K562 (cell line): ENCODE results near the gene IFTAP. TPM values are rescaled to one million over a fixed set of nuclear protein-coding genes. Genes with fewer than 3 reads are reported as not detected.
A peak's percentile ranks its signal among the peaks of the same experiment; 100 is the strongest.

ENCODE experiments used
- ATAC-seq: fragments of 200-7000 bp; cut with Tn5 transposase; 3 replicates; pipeline ENCODE4 v1.9.1; 2020; ENCODE audit warnings: moderate library complexity
- BruUV-seq: library from RNA; stranded (reverse); fragments of 400-500 nt; replicated peaks from 2 replicates; lab custom pipeline; 2021; lab: Mats Ljungman, UMichigan
- CTCF ChIA-PET: fragments of 300-600 bp; formaldehyde crosslinking; extraction: SDS; loops from one replicate; lab custom pipeline; 2021; ENCODE audit warnings: low intra/inter-chr PET ratio; lab: Yijun Ruan, JAX
- POLR2A ChIA-PET: fragments of 300-600, 350-650 bp; sonication (Branson Sonifier 250); formaldehyde crosslinking; extraction: SDS; loops from one replicate; lab custom pipeline; 2021; ENCODE audit warnings: antibody characterized with exemption, inconsistent platforms; lab: Yijun Ruan, JAX
- DNase-seq, 4 experiments: peaks; one replicate each; pipeline versions ENCODE4 v3.0.0 to v3.0.0-alpha.2; 2011 to 2018; ENCODE audit warnings: low spot score in 3 of 4, mixed read lengths in 3 of 4; ENCODE audit errors: extremely low read depth in 1 of 4
- FAIRE-seq: peaks from 2 replicates; lab custom pipeline; 2011; peaks lifted over from hg19 to GRCh38; lab: Jason Lieb, UNC
- H2AFZ ChIP-seq: 2 replicates; pipeline ENCODE4 v1.6.0; 2011; ENCODE audit warnings: low read depth, low read length, control low read depth, inconsistent platforms
- H3K27ac ChIP-seq: fragments of 200-600 bp; 3 replicates; pipeline ENCODE4 v1.8.0; 2011; ENCODE audit warnings: low read depth, mild to moderate bottlenecking, control low read depth, inconsistent platforms, low read length, moderate library complexity, mixed read lengths; ENCODE audit errors: extremely low read depth
- H3K27me3 ChIP-seq, 2 experiments: fragments of 300-600 bp in 1 of 2; 2 replicates in 1 of 2; 3 replicates in 1 of 2; pipeline versions ENCODE4 v1.6.0 to v1.8.0; 2011; ENCODE audit warnings: inconsistent platforms in 2 of 2, low read length in 2 of 2, mild to moderate bottlenecking in 1 of 2, mixed read lengths in 1 of 2, moderate library complexity in 1 of 2; ENCODE audit not compliant: control insufficient read depth in 2 of 2, insufficient read depth in 2 of 2
- H3K36me3 ChIP-seq: fragments of 300-600 bp; 3 replicates; pipeline ENCODE4 v1.8.0; 2011; ENCODE audit warnings: mild to moderate bottlenecking, low read length, inconsistent platforms; ENCODE audit not compliant: control insufficient read depth, insufficient read depth
- H3K4me1 ChIP-seq, 2 experiments: fragments of 200-600 bp in 1 of 2; replicated peaks in 1 of 2; 2 replicates in 1 of 2; 3 replicates in 1 of 2; pipeline versions ENCODE4 v1.5.1 to v1.8.0; 2011; ENCODE audit warnings: inconsistent platforms in 2 of 2, low read length in 2 of 2, mild to moderate bottlenecking in 1 of 2, mixed read lengths in 1 of 2, moderate library complexity in 1 of 2; ENCODE audit not compliant: control insufficient read depth in 2 of 2, insufficient read depth in 2 of 2
- H3K4me2 ChIP-seq: 2 replicates; pipeline ENCODE4 v1.6.1; 2011; ENCODE audit warnings: low read length, control low read depth, inconsistent platforms, mixed read lengths; ENCODE audit not compliant: insufficient read depth
- H3K4me3 ChIP-seq: fragments of 200-600 bp; sonication (generic), shearing (Covaris generic); 2 replicates; pipeline ENCODE4 v1.5.1; 2016; ENCODE audit warnings: control low read depth, inconsistent platforms
- H3K79me2 ChIP-seq: fragments of 200-600 bp; 3 replicates; pipeline ENCODE4 v1.8.0; 2011; ENCODE audit warnings: low read length, inconsistent platforms; ENCODE audit not compliant: control insufficient read depth, insufficient read depth
- H3K9ac ChIP-seq, 2 experiments: 2 replicates each; pipeline versions ENCODE4 v1.6.0 to v1.6.1; 2011; ENCODE audit warnings: low read depth in 2 of 2, low read length in 2 of 2, control low read depth in 1 of 2, inconsistent platforms in 1 of 2, mild to moderate bottlenecking in 1 of 2, mixed read lengths in 1 of 2; ENCODE audit not compliant: insufficient read depth in 1 of 2
- H3K9me1 ChIP-seq: one replicate; pipeline ENCODE4 v1.6.0; 2011; ENCODE audit warnings: inconsistent platforms, mild to moderate bottlenecking, low read length, moderate library complexity; ENCODE audit not compliant: control insufficient read depth, insufficient read depth
- H3K9me3 ChIP-seq: replicated peaks from 2 replicates; pipeline ENCODE4 v1.5.1; 2011; ENCODE audit warnings: low read depth, low read length, inconsistent platforms; ENCODE audit not compliant: control insufficient read depth, insufficient read depth
- H4K20me1 ChIP-seq: replicated peaks from 2 replicates; pipeline ENCODE4 v1.6.1; 2011; ENCODE audit warnings: low read length, inconsistent platforms, mixed read lengths; ENCODE audit not compliant: control insufficient read depth, insufficient read depth
- CAMTA2 ChIP-seq: fragments of 250-450 bp; sonication (Bioruptor Pico); conservative IDR thresholded peaks from 2 replicates; pipeline ENCODE4 v1.5.1; 2022
- CEBPG ChIP-seq, 3 experiments: fragments of 200-800 bp in 1 of 3; sonication (Bioruptor generic) in 1 of 3; sonication (generic) in 1 of 3; formaldehyde crosslinking in 1 of 3; IDR thresholded peaks in 2 of 3; conservative IDR thresholded peaks in 1 of 3; 2 replicates each; pipeline versions ENCODE4 v1.6.1 to v1.8.0; 2016 to 2022; ENCODE audit warnings: missing compliant biosample characterization in 2 of 3, missing genetic modification characterization in 2 of 3, mild to moderate bottlenecking in 1 of 3, missing genetic modification reagents in 1 of 3
- CSDE1 ChIP-seq, 2 experiments: fragments of 450-650 bp; IDR thresholded peaks; 2 replicates each; pipeline ENCODE4 v1.6.1; 2016; ENCODE audit warnings: mild to moderate bottlenecking in 1 of 2
- CTCF ChIP-seq, 3 experiments: IDR thresholded peaks in 2 of 3; conservative IDR thresholded peaks in 1 of 3; 2 replicates each; pipeline ENCODE4 v1.5.1; 2011 to 2012; ENCODE audit warnings: low read length in 3 of 3, mild to moderate bottlenecking in 3 of 3, control low read depth in 2 of 3, improper control_type of control experiment in 1 of 3, inconsistent platforms in 1 of 3, low read depth in 1 of 3, mixed read lengths in 1 of 3, moderate library complexity in 1 of 3; ENCODE audit not compliant: insufficient read depth in 2 of 3
- RCOR1 ChIP-seq, 2 experiments: IDR thresholded peaks; 2 replicates each; pipeline ENCODE4 v1.6.1; 2012; ENCODE audit warnings: low read depth in 2 of 2, low read length in 2 of 2, borderline replicate concordance in 1 of 2, improper control_type of control experiment in 1 of 2
- REST ChIP-seq, 2 experiments: fragments of 450-650 bp; formaldehyde crosslinking in 1 of 2; IDR thresholded peaks; 2 replicates each; pipeline versions ENCODE4 v1.4.0 to v1.6.1; 2014 to 2020; ENCODE audit warnings: mild to moderate bottlenecking in 2 of 2, borderline replicate concordance in 1 of 2, low read depth in 1 of 2
- SMC3 ChIP-seq: conservative IDR thresholded peaks from 2 replicates; pipeline ENCODE4 v1.6.1; 2011; ENCODE audit warnings: low read depth, low read length, improper control_type of control experiment; ENCODE audit not compliant: insufficient read depth
- WGBS: fragments of 100-300 bp; shearing (Covaris generic); methylation state at CpG from one replicate; pipeline ENCODE4 v1.1.6; 2016; ENCODE audit warnings: low coverage, mixed read lengths; ENCODE audit not compliant: insufficient coverage; ENCODE audit errors: missing lambda C conversion rate; 5-methylcytosine and 5-hydroxymethylcytosine counted together
- in situ Hi-C: fragments of 300-500 bp; cut with MboI; formaldehyde crosslinking; loops from 4 replicates; pipeline ENCODE4 v1.15.0; 2018; ENCODE audit warnings: inconsistent platforms, mixed read lengths
- intact Hi-C: fragments of 100-400 bp; cut with micrococcal nuclease; formaldehyde crosslinking; loops from 2 replicates; pipeline ENCODE4 v1.14.2; 2022
- polyA plus RNA-seq, 8 experiments: library from polyadenylated mRNA; depleted of rRNA in 4 of 8; stranded (reverse) in 5 of 8; unstranded in 3 of 8; fragments of >200 nt; fragmentation: Nextera tagmentation in 2 of 8; fragmentation: Illumina TruSeq in 1 of 8; extraction: Ambion mirVana in 2 of 8; extraction: Trizol in 1 of 8; gene quantifications; 2 replicates each; pipeline versions ENCODE4 v1.2.1 to v1.2.3, GENCODE V29; 2011 to 2014; ENCODE audit warnings: inconsistent platforms in 1 of 8, missing spikeins in 1 of 8
- total RNA-seq, 7 experiments: library from RNA; depleted of rRNA in 6 of 7; stranded (reverse); fragments of >200 nt in 6 of 7; fragmentation: Illumina TruSeq in 2 of 7; extraction: Trizol in 2 of 7; gene quantifications; 2 replicates each; pipeline versions ENCODE4 v1.2.1 to v1.2.3, GENCODE V29; 2011 to 2021; ENCODE audit warnings: low replicate concordance in 1 of 7

The IFTAP gene
- total and polyA plus RNA-seq, 9 of the 15 experiments (the other 6 are each of a cell fraction or from before 2014, with no cell fraction given), result 9.2 to 30.0 (median 17.0) TPM

GRCh38 chr11:36702330-36703054 lies 108.2 kb downstream of the IFTAP start:
- Histone ChIP-seq H3K4me2 (no peak overlapping the region), H3K9me1 (no peaks in the 10 kb centered on the region), H3K4me3 (no peak overlapping the region), H3K9me3 (no peaks in the 10 kb centered on the region), H4K20me1 (no peaks in the 10 kb centered on the region), H3K36me3 (no peaks in the 10 kb centered on the region), H3K27ac (no peak overlapping the region), H3K9ac (no peak overlapping the region), H2AFZ (no peak overlapping the region), H3K27me3 (peaks cover 0 to 5% of the 10 kb centered on the region in 2 experiments; a peak in 1 of 5 replicates), H3K79me2 (no peaks in the 10 kb centered on the region), H3K4me1 (no peaks in the 10 kb centered on the region)
- in situ Hi-C loops (loop anchor here (5.0 kb wide), 1 partner anchor 45 kb away; no protein-coding TSS in a partner anchor), intact Hi-C loops (loop anchor here (1.0 kb wide), 1 partner anchor 45 kb away; no protein-coding TSS in a partner anchor)
- BruUV-seq, result no TSS peak
- WGBS, result 0% methylated on average over 5 of the region's 5 CpGs
- ATAC-seq (peak; percentile 94), DNase-seq (peak; percentile 41 to 64 (median 54)), FAIRE-seq (peak; percentile 85)
- ChIA-PET POLR2A (no interaction called here), CTCF (interaction anchor here (0.7 to 4.5 kb wide), 2 partner anchors 44 to 139 kb away, joined by 3 to 54 read pairs; no protein-coding TSS in a partner anchor)
- peak; percentile 78 for TF ChIP-seq CEBPG (CRISPR knock-in tag; IDR thresholded peaks at IDR 0.05)
- TF ChIP-seq CEBPG (tag; conservative IDR thresholded peaks at IDR 0.05 in 1 of 2, IDR thresholded peaks at IDR 0.05 in 1 of 2), result peak; percentile 92 to 94
- TF ChIP-seq CSDE1 (IDR thresholded peaks at IDR 0.05), result no peak
- peak; percentile 65 for TF ChIP-seq REST (IDR thresholded peaks at IDR 0.05; ENCODE audit: borderline replicate concordance)
- TF ChIP-seq REST (CRISPR knock-in tag; IDR thresholded peaks at IDR 0.05; ENCODE audit: low read depth), result no peak
- TF ChIP-seq RCOR1 (IDR thresholded peaks at IDR 0.05; ENCODE audit: borderline replicate concordance in 1 of 2, low read depth in 2 of 2, low read length in 2 of 2), result 0 out of 4 replicates have a peak, but pooled peaks of 1 of the 2 experiments have one; percentile 4
- peak; percentile 67 for TF ChIP-seq SMC3
- TF ChIP-seq CTCF (IDR thresholded peaks at IDR 0.05 in 2 of 3, conservative IDR thresholded peaks at IDR 0.05 in 1 of 3; ENCODE audit: insufficient read depth in 2 of 3, low read depth in 1 of 3, low read length in 3 of 3), result peak; percentile 77 to 92 (median 78)
- TF ChIP-seq CAMTA2 (CRISPR knock-in tag), result no peak
